Activated T-cell treated with anti-CD3 and anti-CD28 coated beads, Interleukin-2, amount 50 U/mL, for 72 hours (primary cell): ENCODE measurements around the gene ROPN1L. TPM values are rescaled to one million over a fixed set of nuclear protein-coding genes. Genes with fewer than 3 reads are reported as not detected.
"Not testable (repeated sequence)": the region's sequence is repeated elsewhere in the genome, so short reads cannot be mapped to it uniquely, and the experiment has no call there.

Source experiments
- ATAC-seq, 2 donors: fragments of 150-1000 bp; cut with Tn5 transposase; replicated peaks in 1 of 2; 2 replicates each; pipeline ENCODE4 v1.10.0; 2021; ENCODE audit warnings: moderate library complexity in 2 of 2, mild to moderate bottlenecking in 1 of 2
- DNase-seq, 2 donors: peaks; one replicate each; pipeline ENCODE4 v3.0.0; 2021 to 2022; ENCODE audit warnings: mixed read lengths in 1 of 2
- H3K27ac Mint-ChIP-seq: one replicate; pipeline ENCODE4 v1.8.0; 2022; ENCODE audit warnings: mild to moderate bottlenecking, moderate library complexity, mixed read lengths
- H3K27me3 Mint-ChIP-seq: one replicate; pipeline ENCODE4 v1.8.0; 2022; ENCODE audit warnings: low read depth, mixed read lengths
- H3K36me3 Mint-ChIP-seq, 2 donors: one replicate each; pipeline ENCODE4 v1.8.0; 2022; ENCODE audit warnings: mixed read lengths in 2 of 2, mild to moderate bottlenecking in 1 of 2; ENCODE audit not compliant: insufficient read depth in 2 of 2
- H3K4me1 Mint-ChIP-seq: one replicate; pipeline ENCODE4 v1.8.0; 2022; ENCODE audit warnings: low read depth, mixed read lengths
- H3K4me3 Mint-ChIP-seq, 2 donors: one replicate each; pipeline ENCODE4 v1.8.0; 2022; ENCODE audit warnings: mild to moderate bottlenecking in 2 of 2, mixed read lengths in 2 of 2, moderate library complexity in 2 of 2
- H3K9me3 Mint-ChIP-seq, 2 donors: one replicate each; pipeline ENCODE4 v1.8.0; 2022; ENCODE audit warnings: mixed read lengths in 2 of 2
- total RNA-seq, 2 donors: library from RNA; stranded (reverse); gene quantifications; one replicate each; pipeline ENCODE4 v1.2.3, GENCODE V29; 2022

Gene ROPN1L
- total RNA-seq, 2 donors from 2014 or later, result 0.26 to 0.58 TPM

DNA sequence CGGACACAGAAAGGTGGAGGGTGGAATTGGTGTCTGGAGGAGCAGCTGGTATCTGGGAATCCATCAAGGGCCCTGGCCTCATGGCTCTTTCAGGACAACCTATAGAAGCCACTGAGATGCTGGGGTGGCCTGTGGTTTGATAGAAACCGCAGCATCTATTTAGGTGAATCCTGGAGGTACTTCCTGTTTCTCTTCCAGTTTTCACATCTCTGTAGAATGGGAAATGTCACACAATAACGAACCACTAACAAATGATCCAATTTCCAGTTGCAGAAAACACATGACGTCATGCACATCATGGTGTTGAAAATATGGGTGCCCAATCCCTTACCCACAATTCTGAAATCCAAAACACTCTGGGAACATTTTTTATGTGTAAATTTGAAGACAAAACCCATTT, 52.2 kb downstream of the ROPN1L start:
- H3K4me1 Mint-ChIP-seq, result peaks cover 11% of the 10 kb centered on the region
- H3K27ac Mint-ChIP-seq, result no peak overlapping the region
- DNase-seq, result no peak
- no peak for ATAC-seq
- peaks cover 4 to 9% of the 10 kb centered on the region in 2 donors for H3K9me3 Mint-ChIP-seq
- H3K36me3 Mint-ChIP-seq, result peaks cover 9 to 10% of the 10 kb centered on the region in 2 donors
- no peaks in the 10 kb centered on the region for H3K27me3 Mint-ChIP-seq
- no peak overlapping the region for H3K4me3 Mint-ChIP-seq

DNA sequence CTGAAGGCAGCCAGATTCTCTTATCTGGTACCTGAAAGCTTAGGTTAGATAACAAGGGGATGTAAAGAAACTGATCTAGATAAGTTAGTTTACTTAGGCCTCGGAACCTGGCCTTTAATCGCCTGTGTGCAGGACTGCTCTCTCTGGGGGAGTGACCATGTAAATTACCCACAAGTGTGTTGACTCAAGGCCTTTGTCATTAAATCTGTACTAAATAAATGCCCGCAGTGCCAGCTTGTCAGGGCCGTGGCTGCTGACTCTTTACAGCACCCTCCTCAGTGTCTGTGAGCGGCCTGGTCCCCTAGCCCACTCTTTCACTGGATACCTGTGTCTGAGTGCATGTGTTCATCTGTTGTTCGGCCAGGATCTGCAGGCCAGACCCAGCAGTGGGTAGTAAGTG, 52.8 kb downstream of the ROPN1L start:
- not testable (repeated sequence) for DNase-seq, ATAC-seq, H3K27me3 Mint-ChIP-seq, H3K27ac Mint-ChIP-seq, H3K36me3 Mint-ChIP-seq, H3K4me3 Mint-ChIP-seq, H3K4me1 Mint-ChIP-seq, H3K9me3 Mint-ChIP-seq

DNA sequence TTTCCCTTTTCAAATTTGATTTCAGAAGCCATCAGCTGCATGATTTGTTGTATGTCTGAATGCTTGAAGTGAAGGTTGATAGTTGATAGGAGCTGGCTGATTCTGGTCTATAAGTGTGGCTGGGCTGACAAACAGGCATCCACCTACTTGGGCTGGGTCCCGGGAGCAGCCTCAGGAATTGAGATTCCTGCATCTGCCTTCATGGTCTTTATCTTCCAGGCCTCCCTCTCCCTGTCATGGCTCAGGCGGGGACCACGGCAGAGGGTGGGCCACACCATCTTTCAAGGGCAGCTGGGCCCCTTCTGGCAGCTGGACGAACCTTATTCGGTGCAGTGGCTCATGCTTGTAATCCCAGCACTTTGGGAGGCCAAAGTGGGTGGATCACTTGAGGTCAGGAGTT, 55.9 kb downstream of the ROPN1L start:
- Mint-ChIP-seq H3K4me3 (no peak overlapping the region), H3K4me1 (no peaks in the 10 kb centered on the region), H3K36me3 (peaks cover 9 to 10% of the 10 kb centered on the region in 2 donors), H3K27ac (no peak overlapping the region), H3K27me3 (no peaks in the 10 kb centered on the region), H3K9me3 (peaks cover 4 to 9% of the 10 kb centered on the region in 2 donors)
- DNase-seq (no peak), ATAC-seq (no peak)

DNA sequence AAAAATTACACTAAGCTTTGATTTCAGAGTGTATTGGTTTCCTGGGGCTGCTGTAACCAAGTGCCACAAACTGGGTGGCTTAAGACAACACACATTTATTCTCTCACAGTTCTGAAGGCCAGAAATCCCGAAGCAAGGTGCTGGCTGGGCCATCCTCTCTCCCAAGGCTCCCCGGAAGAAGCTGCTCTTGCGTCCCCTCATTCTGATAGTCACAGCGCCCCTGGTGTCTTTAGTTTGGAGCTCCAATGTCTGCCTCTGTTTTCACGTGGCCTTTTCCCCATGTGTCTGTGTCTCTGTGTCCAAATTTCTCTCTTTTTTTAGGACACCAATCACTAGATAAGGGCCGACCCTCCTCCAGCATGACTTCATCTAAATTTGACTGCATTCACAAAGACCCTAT, 56.7 kb downstream of the ROPN1L start:
- DNase-seq (no peak), ATAC-seq (no peak)
- Mint-ChIP-seq H3K27me3 (no peaks in the 10 kb centered on the region), H3K36me3 (peaks cover 9 to 10% of the 10 kb centered on the region in 2 donors), H3K4me1 (no peaks in the 10 kb centered on the region), H3K4me3 (no peak overlapping the region), H3K9me3 (peaks cover 4 to 9% of the 10 kb centered on the region in 2 donors), H3K27ac (no peak overlapping the region)

DNA sequence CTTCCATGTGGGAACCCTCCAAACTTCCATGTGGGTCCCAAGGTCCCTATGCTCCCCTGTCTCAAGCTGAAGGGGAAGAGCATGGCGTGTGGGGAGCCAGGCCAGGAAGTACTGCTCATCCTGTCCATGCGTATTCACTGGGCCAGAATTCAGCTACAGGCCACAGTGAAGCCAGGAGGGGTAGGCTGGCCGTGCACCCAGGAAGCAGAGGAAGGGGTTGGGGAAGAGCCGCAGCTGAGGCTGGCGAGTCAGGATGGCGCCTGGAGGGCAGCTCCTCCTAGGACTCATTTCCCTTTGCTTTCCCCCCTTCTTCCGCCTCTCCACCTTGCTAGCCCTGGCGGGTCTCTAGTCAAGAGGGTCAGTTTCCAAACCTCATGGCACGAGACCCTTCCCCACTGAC, 57.4 kb downstream of the ROPN1L start:
- H3K9me3 Mint-ChIP-seq, result peaks cover 2 to 8% of the 10 kb centered on the region in 2 donors
- no peak for DNase-seq
- H3K4me1 Mint-ChIP-seq, result no peaks in the 10 kb centered on the region
- no peak for ATAC-seq
- peaks cover 7% of the 10 kb centered on the region in 2 donors for H3K36me3 Mint-ChIP-seq
- no peak overlapping the region for H3K27ac Mint-ChIP-seq
- no peak overlapping the region for H3K4me3 Mint-ChIP-seq
- no peaks in the 10 kb centered on the region for H3K27me3 Mint-ChIP-seq

DNA sequence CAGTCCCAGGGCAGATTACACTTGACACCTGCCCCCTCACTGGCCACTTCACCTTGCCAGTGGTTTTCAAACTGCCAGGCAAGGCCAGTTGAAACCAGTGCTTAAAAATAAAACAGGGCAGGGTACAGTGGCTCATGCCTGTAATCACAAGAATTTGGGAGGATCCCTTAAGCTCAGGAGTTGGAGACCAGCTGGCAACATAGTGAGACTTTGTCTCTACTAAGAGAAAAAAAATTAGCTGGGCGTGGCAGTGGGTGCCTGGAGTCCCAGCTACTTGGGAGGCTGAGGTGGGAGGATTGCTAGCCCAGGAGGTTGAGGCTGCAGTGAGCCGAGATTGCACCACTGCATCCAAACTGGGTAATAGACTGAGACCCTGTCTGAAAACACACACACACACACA, 58.1 kb downstream of the ROPN1L start:
- peaks cover 0 to 4% of the 10 kb centered on the region in 2 donors for H3K9me3 Mint-ChIP-seq
- H3K4me1 Mint-ChIP-seq, result no peaks in the 10 kb centered on the region
- H3K4me3 Mint-ChIP-seq, result no peak overlapping the region
- DNase-seq (no peak), ATAC-seq (no peak)
- peaks cover 3 to 4% of the 10 kb centered on the region in 2 donors for H3K36me3 Mint-ChIP-seq
- H3K27ac Mint-ChIP-seq, result no peak overlapping the region
- H3K27me3 Mint-ChIP-seq, result no peaks in the 10 kb centered on the region

DNA sequence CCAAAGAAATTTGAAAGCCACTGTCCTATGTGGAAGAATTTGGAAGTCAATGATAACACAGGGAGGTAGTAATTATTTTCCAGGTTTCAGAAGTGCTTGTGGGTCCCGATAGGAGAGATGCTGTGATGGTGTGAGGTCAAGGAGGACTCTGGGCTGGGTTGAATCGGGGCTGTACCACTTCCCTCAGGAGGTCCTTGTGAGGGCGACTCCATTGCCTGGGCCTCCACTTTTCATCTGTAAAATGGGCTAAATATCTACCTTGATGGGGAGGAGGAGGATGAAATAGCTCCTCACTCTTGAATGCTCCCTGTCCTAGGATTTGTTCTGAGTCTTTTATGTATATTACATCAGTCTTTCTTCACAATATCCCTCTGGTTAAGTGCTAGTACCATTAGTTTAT, 59.0 kb downstream of the ROPN1L start:
- no peak for ATAC-seq
- no peaks in the 10 kb centered on the region for H3K4me1 Mint-ChIP-seq
- H3K27me3 Mint-ChIP-seq, result no peaks in the 10 kb centered on the region
- no peak for DNase-seq
- H3K36me3 Mint-ChIP-seq, result no peaks in the 10 kb centered on the region
- H3K4me3 Mint-ChIP-seq, result no peak overlapping the region
- no peak overlapping the region for H3K27ac Mint-ChIP-seq
- H3K9me3 Mint-ChIP-seq, result no peaks in the 10 kb centered on the region

DNA sequence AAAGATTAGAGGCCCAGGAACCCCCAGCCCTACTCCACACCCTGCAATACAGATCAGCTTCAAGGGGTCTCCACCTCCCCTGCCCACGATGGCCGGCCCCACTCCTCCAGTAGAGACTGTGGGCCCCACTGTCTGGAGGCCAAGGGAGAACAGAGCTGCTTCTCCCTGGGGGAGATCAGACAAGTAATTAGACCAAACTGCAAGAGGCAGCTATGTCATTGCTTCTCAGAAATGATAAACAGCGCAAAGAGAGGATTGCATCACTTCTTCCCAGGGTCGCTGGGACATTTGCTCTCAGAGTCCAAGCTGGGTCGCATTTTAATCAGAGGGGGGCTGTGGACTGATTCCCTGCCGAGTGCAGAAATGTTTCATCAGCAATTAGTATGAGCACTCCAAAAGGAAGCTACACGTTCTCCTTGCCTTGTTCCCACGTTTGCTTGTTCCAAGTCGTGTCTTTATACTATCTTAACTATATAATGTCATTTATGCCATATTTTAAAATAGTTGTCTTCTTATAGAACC, 59.9 kb downstream of the ROPN1L start:
- Mint-ChIP-seq H3K27me3 (no peaks in the 10 kb centered on the region), H3K27ac (no peak overlapping the region), H3K9me3 (no peaks in the 10 kb centered on the region), H3K4me1 (no peaks in the 10 kb centered on the region), H3K4me3 (no peak overlapping the region), H3K36me3 (no peaks in the 10 kb centered on the region)
- DNase-seq (no peak), ATAC-seq (no peak)

DNA sequence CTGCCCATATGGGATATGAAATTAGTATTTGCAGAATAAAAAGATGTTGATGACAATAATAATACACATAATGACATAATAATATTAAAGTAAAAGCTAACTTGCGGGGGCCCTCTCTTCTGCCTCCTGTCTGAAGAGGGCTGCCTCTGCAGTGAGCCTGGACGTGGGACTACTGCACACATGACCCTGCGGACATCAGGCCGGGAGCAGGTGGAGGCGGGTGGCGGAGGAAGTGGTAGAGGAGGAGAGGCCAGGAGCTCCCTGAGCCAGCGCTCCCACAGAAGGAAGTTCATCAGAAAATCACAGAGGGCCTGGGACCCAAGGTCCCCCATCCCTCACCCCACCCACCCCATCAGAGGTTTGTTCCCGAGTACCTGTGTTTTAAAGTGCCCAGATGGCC, 60.5 kb downstream of the ROPN1L start:
- ATAC-seq (no peak), DNase-seq (no peak)
- no peak overlapping the region for H3K27ac Mint-ChIP-seq
- H3K4me1 Mint-ChIP-seq, result no peaks in the 10 kb centered on the region
- no peaks in the 10 kb centered on the region for H3K36me3 Mint-ChIP-seq
- H3K4me3 Mint-ChIP-seq, result no peak overlapping the region
- no peaks in the 10 kb centered on the region for H3K27me3 Mint-ChIP-seq
- H3K9me3 Mint-ChIP-seq, result no peaks in the 10 kb centered on the region

DNA sequence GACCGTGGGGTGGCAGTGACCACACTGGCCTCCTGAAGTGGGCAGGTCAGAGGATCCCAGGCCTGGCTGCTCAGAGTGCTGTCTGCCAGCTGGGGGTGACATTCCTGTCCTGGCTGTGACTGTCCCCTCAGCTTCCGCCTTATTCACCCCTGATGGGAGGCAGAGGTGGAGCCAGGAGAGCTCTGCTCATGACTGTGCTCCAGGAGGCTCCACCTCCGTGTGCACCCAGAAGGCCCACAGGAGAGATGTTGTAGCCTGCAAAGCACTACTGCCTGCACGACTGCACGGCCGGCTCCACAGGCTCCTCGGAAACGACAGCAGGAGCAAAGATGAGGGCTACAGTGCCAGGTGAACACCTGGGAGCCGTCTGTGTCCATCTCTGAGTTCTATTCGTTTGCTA, 60.9 kb downstream of the ROPN1L start:
- Mint-ChIP-seq H3K4me3 (no peak overlapping the region), H3K27ac (no peak overlapping the region), H3K27me3 (no peaks in the 10 kb centered on the region), H3K4me1 (no peaks in the 10 kb centered on the region), H3K36me3 (no peaks in the 10 kb centered on the region), H3K9me3 (no peaks in the 10 kb centered on the region)
- ATAC-seq, result no peak
- DNase-seq, result no peak

DNA sequence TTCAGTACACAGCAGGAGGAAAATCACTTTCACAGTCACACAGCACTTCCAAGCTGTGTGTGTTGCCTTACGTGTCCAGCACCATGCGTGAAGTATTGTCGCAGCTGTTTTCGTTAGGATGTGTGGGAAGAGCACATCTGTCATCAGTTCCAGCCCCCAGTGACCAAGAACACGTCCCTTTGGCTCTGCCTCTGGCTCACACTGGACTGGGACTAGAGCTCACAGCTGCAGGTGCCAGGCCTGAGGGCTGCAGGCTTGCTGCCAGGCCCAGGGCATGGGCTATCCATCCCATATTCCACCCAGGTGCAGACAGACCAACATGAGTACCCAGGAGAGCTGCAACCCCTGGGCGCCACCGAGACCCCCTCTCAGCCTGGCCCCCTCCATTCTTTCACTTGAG, 61.6 kb downstream of the ROPN1L start:
- Mint-ChIP-seq H3K9me3 (no peaks in the 10 kb centered on the region), H3K27me3 (no peaks in the 10 kb centered on the region)
- no peak for ATAC-seq

DNA sequence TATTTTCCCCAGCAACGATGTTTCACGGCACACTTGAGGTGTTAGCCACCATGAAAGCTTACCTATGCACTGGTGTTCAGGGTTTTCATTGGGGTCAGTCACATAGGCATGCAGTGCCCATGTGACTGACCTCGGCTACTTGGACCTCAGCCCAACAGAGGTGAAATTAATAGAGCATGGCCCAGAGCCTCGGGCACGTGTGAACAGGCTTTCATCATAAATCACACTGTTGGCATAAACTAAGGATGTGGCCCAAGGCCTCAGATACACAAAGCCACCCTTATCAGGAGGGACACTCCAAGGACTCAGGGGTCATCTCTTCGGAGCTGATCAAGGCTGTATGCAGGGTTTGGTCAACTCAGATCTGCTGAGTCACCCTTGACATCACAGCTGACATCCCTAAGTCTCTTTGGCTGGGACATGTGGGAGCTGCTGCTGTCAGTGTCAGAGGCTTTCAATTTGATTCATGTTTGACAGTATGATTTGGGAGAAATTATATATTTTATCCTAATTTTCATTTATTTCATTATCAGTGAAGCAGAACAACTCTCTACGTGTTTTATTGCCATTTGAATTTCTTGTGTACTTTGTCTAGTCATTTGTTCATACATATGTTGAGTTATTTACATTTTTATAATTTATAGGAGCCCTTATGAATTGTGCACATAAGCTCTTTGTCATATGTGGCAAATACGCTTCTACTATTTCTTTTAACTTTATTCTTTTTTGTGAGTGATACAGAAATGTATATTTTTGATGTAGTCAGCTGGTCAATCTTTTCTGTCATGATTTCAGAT, 62.5 kb downstream of the ROPN1L start:
- Mint-ChIP-seq H3K27me3 (no peaks in the 10 kb centered on the region), H3K27ac (no peak overlapping the region), H3K9me3 (no peaks in the 10 kb centered on the region), H3K36me3 (no peaks in the 10 kb centered on the region), H3K4me3 (no peak overlapping the region), H3K4me1 (no peaks in the 10 kb centered on the region)
- no peak for ATAC-seq
- DNase-seq, result no peak

More for the DNA sequence above, 61.6 kb downstream of the ROPN1L start:
- no peaks in the 10 kb centered on the region for H3K36me3 Mint-ChIP-seq
- DNase-seq, result no peak
- no peak overlapping the region for H3K27ac Mint-ChIP-seq
- no peaks in the 10 kb centered on the region for H3K4me1 Mint-ChIP-seq
- H3K4me3 Mint-ChIP-seq, result no peak overlapping the region

DNA sequence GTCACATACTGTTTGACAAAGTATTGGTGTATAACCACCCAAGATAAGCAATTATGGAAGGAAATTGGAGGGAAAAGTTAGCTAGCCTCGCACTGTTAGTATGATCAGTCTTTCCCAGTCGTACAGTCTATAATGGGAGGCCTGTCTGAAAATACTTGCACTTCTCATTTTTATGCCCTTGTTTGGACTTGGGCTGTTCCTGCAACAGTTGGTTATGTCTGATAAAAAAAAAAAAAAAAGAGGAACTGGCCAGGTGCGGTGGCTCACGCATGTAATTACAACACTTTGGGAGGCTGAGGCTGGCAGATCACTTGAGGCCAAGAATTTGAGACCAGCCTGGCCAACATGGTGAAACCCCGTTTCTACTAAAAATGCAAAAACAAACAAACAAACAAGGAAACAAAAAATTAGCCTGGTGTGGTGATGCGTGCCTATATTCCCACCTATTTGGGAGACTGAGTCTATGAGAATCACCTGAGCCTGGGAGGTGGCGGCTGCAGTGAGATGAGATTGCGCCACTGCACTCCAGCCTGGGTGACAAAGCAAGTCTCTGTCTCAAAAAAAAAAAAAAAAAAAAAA, 63.9 kb downstream of the ROPN1L start:
- DNase-seq (no peak), ATAC-seq (no peak)
- H3K36me3 Mint-ChIP-seq, result no peaks in the 10 kb centered on the region
- H3K4me1 Mint-ChIP-seq, result no peaks in the 10 kb centered on the region
- H3K27ac Mint-ChIP-seq, result no peak overlapping the region
- H3K4me3 Mint-ChIP-seq, result no peak overlapping the region
- H3K9me3 Mint-ChIP-seq, result peaks cover 0 to 2% of the 10 kb centered on the region in 2 donors
- H3K27me3 Mint-ChIP-seq, result no peaks in the 10 kb centered on the region
